Retinal pigment epithelial cell (primary cell): ENCODE data around the gene SYP.
"Not testable (repeated sequence)": the region's sequence is repeated elsewhere in the genome, so short reads cannot be mapped to it uniquely, and the experiment has no call there.

ENCODE experiments used
- DNase-seq: peaks from one replicate; pipeline ENCODE4 v3.0.0-alpha.2; 2010; ENCODE audit warnings: low read depth
- H3K4me3 ChIP-seq: 2 replicates; pipeline ENCODE4 v1.5.1; 2011; ENCODE audit warnings: mild to moderate bottlenecking, low read length, control low read depth, moderate library complexity
- CTCF ChIP-seq: conservative IDR thresholded peaks from 2 replicates; pipeline ENCODE4 v1.5.1; 2011; ENCODE audit warnings: low read depth, low read length, control low read depth, inconsistent platforms

Gene SYP

GRCh38 chrX:49177338-49177833 is 22.6 kb downstream of the SYP start:
- DNase-seq, result no peak
- H3K4me3 ChIP-seq, result no peak overlapping the region
- peak; percentile 15 for TF ChIP-seq CTCF

- no peak for TF ChIP-seq CTCF
- DNase-seq, result no peak
- H3K4me3 ChIP-seq, result no peak overlapping the region
Observed at GRCh38 chrX:49176421-49177326, 23.3 kb downstream of the SYP start.

- no peak for DNase-seq
- no peak overlapping the region for H3K4me3 ChIP-seq
- no peak for TF ChIP-seq CTCF
Observed at GRCh38 chrX:49175435-49176274, 24.3 kb downstream of the SYP start.

- no peak for TF ChIP-seq CTCF
- no peak for DNase-seq
- H3K4me3 ChIP-seq, result no peak overlapping the region
Observed at GRCh38 chrX:49174723-49175122, 25.3 kb downstream of the SYP start.

- not testable (repeated sequence) for DNase-seq, H3K4me3 ChIP-seq
Observed at GRCh38 chrX:49173544-49173943, 26.4 kb downstream of the SYP start.

- H3K4me3 ChIP-seq, result peak overlapping the region; percentile 63
- DNase-seq, result no peak
- no peak for TF ChIP-seq CTCF
Observed at GRCh38 chrX:49172280-49172780, 27.7 kb downstream of the SYP start.

- no peak for DNase-seq
- H3K4me3 ChIP-seq, result peak within 1 kb of the TSS; percentile 63
- TF ChIP-seq CTCF, result no peak
Observed at GRCh38 chrX:49171752-49172279, 28.2 kb downstream of the SYP start, which contains the start of gene PLP2. Gene PLP2 (plus strand): TSS chrX:49171898. CDS start chrX:49172001, 103 bp downstream.
